ENCODE measurements around the gene RXRA. TPM values are rescaled to one million over a fixed set of nuclear protein-coding genes. Genes with fewer than 3 reads are reported as not detected.
A peak's percentile ranks its signal among the peaks of the same experiment; 100 is the strongest.

The RXRA gene
- total and polyA plus RNA-seq, 5 donors, result 48.1 to 72.3 (median 62.2) TPM

DNA sequence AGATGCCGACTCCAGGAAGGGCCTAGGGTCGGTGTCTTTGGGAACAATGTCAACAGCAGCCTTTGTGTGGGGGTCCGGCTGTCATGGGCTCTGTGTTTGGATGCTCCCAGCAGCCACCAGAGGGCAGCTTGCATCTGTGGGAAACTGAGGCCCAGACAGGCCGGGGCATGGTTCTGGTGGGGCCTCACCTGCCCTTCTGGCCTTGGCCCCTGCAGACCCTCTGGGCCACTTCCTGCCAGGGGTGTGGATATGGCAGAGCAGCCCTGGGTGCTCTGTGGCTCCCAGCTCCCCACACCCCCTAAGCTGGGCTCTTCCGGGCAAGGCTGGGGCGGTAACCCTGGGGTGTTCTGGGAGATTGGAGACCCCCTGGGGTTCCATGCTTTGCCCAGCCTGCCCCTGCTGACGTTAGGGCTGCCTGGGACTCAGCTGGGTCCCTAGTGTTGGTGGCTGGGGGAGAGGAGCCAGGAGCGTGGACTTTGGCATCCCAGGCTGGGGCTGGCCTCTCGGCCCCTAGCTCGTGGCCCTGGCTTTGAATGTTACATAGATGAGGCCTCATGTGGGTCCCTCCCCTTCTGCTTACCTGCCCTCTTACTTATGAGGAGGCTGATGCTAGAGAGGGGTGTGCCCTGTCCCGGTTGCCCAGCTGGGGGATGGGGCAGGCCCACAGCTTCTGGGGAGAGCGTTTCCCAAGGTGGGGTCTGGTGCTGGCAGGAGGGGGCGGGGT, 38.3 kb downstream of the RXRA start:
- Histone ChIP-seq H3K27ac (ENCODE audit: low read length) (no peak overlapping the region), H3K4me1 (ENCODE audit: control insufficient read depth, insufficient read depth, low read length) (peaks cover 19% of the 10 kb centered on the region), H3K4me3 (ENCODE audit: low read length) (no peak overlapping the region)

DNA sequence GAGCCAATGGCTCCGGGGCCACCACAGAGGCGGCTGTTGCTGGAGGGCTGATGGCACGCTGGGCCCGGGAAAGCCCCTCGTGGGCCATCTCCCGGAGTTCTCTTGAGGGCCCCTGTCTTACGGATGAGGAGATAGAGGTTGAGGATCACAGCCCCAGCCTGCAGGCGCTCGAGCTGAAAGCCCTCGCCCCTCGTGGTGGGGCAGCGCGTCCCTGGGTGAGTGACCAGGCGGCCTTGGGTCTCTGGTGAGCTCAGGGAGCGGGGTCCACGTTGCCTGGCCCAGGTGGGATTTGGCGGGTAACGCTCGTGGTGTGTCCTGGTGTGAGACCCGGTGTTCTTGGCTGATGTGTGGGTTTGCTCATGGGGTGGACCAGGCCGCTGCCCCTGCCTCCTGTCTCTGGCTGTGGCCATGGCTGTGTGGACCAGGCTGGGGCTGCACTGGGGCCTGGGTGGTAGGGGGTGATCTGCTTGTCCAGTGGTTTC, 38.9 kb downstream of the RXRA start:
- H3K27me3 ChIP-seq (ENCODE audit: control insufficient read depth, insufficient read depth), result no peaks in the 10 kb centered on the region
- 82% methylated on average over 21 of the region's 21 CpGs for WGBS
- H3K4me3 ChIP-seq (ENCODE audit: low read length), result no peak overlapping the region
- no peak for DNase-seq
- H3K27ac ChIP-seq (ENCODE audit: low read length), result peak overlapping the region; percentile 10
- ATAC-seq, result no peak
- intact Hi-C loops (cut with DNase I), result loop anchor here in 1 of 4 donors (5.0 kb wide), 1 partner anchor 42 kb away; no protein-coding TSS in a partner anchor
- peaks cover 23% of the 10 kb centered on the region for H3K4me1 ChIP-seq (ENCODE audit: control insufficient read depth, insufficient read depth, low read length)
- H3K9me3 ChIP-seq (ENCODE audit: control insufficient read depth, low read length), result no peaks in the 10 kb centered on the region

More for the DNA sequence above, 38.3 kb downstream of the RXRA start:
- no peaks in the 10 kb centered on the region for H3K27me3 ChIP-seq (ENCODE audit: control insufficient read depth, insufficient read depth)
- no peak for DNase-seq
- WGBS, result 76% methylated on average over 13 of the region's 13 CpGs
- H3K9me3 ChIP-seq (ENCODE audit: control insufficient read depth, low read length), result no peaks in the 10 kb centered on the region
- no peak for ATAC-seq
- intact Hi-C loops (cut with DNase I), result loop anchor here in 1 of 4 donors (5.0 kb wide), 1 partner anchor 43 kb away; no protein-coding TSS in a partner anchor

DNA sequence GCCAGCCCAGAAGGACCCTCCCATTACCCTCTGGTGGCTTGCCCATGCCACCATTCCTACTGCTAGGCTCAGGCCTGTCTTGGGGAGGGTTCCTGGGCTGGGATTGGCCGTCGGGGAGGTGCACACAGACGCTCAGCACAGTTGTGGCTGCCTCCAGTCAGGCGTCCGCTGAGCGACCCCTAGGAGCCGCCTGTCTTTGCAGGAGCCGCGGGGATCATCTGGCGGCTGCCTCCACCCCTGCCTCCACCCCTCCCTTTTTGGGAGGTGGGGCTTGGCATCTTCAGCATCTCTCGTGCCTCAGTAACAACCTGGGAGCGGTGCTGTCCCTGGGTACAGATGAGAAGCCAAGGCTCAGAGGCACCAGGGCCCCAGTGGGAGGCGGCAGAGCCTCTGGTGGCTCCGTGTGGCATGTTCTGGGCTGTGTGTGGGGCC, 39.6 kb downstream of the RXRA start:
- H3K4me3 ChIP-seq (ENCODE audit: low read length), result no peak overlapping the region
- H3K27me3 ChIP-seq (ENCODE audit: control insufficient read depth, insufficient read depth), result no peaks in the 10 kb centered on the region
- H3K4me1 ChIP-seq (ENCODE audit: control insufficient read depth, insufficient read depth, low read length), result peaks cover 24% of the 10 kb centered on the region
- DNase-seq (peak; percentile 57 to 88 (median 87)), ATAC-seq (peak; percentile 47 to 59)
- WGBS, result 7% methylated on average over 14 of the region's 14 CpGs
- H3K27ac ChIP-seq (ENCODE audit: low read length), result peak overlapping the region; percentile 31
- H3K9me3 ChIP-seq (ENCODE audit: control insufficient read depth, low read length), result no peaks in the 10 kb centered on the region
- intact Hi-C loops (cut with DNase I), result loop anchor here in 1 of 4 donors (5.0 kb wide), 1 partner anchor 41 kb away; no protein-coding TSS in a partner anchor

DNA sequence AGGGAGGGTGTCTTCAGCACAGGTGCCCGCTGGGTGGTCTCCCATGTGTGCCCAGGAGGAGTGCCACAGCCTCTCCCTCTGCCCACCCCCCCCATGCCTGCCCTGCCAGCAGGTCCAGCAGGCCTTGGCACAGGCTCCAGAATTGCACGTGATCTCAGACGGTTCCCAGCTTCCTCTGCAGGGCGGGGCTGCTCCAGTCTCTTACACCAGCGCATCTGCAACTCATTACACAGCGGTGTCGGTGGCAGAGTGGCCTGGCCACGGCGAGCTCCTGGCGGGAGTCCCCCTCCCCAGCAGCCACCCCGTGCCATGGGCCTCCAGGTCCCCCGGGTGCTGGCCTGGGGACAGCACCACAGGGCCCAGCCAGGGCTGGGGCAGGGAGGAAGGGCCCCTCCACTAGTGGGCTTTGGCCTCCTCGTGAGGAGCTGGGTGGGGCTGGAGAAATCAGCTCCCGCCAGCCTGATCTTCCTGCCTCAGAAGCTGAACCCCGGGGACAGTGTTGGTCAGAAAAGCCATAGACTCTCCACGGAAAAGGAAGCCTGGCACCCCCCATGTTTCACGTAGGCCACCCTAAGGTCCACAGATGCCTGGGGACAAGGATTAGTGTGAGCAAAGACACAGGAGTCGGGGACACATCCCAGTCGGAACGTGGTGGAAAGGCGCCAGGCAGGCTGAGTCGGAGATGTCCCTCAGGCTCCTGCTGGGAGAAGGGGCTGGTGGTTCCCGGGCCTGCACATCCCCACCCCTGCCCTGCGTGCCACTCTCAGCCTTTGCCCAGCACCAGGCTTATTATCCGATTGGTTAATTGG, 40.2 kb downstream of the RXRA start:
- intact Hi-C loops (cut with DNase I), result loop anchor here in 1 of 4 donors (5.0 kb wide), 1 partner anchor 41 kb away; no protein-coding TSS in a partner anchor
- DNase-seq, result peak; percentile 91 to 96 (median 96)
- Histone ChIP-seq H3K4me1 (ENCODE audit: control insufficient read depth, insufficient read depth, low read length) (peaks cover 22% of the 10 kb centered on the region), H3K27me3 (ENCODE audit: control insufficient read depth, insufficient read depth) (no peaks in the 10 kb centered on the region), H3K27ac (ENCODE audit: low read length) (peak overlapping the region; percentile 84), H3K9me3 (ENCODE audit: control insufficient read depth, low read length) (no peaks in the 10 kb centered on the region), H3K4me3 (ENCODE audit: low read length) (no peak overlapping the region)
- WGBS, result 16% methylated on average over 25 of the region's 25 CpGs
- peak; percentile 83 to 84 for ATAC-seq

DNA sequence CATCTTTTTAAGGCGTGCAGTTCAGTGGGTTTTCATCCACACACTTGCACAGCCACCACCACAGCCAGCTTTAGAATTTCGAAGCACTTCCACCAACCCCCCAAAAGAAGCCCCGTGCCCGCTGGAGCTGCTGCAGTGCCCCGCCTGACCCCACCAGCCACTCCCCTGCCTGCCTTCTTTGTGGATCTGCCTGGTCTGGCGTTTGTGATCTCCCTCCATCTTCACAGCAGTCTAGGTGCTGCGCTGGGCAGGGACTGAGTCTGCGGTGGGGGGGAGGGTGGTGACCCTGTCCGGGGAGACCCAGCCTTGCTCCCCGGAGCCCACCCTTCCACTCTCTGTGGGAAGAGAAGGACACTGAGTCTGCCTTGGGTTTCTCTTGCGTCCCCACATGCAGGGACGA, 40.8 kb downstream of the RXRA start:
- intact Hi-C loops (cut with DNase I), result loop anchor here in 1 of 4 donors (5.0 kb wide), 1 partner anchor 40 kb away; no protein-coding TSS in a partner anchor
- Histone ChIP-seq H3K9me3 (ENCODE audit: control insufficient read depth, low read length) (no peaks in the 10 kb centered on the region), H3K27me3 (ENCODE audit: control insufficient read depth, insufficient read depth) (no peaks in the 10 kb centered on the region), H3K27ac (ENCODE audit: low read length) (no peak overlapping the region), H3K4me3 (ENCODE audit: low read length) (no peak overlapping the region), H3K4me1 (ENCODE audit: control insufficient read depth, insufficient read depth, low read length) (peaks cover 22% of the 10 kb centered on the region)
- DNase-seq (no peak), ATAC-seq (no peak)
- 85% methylated on average over 12 of the region's 12 CpGs for WGBS

DNA sequence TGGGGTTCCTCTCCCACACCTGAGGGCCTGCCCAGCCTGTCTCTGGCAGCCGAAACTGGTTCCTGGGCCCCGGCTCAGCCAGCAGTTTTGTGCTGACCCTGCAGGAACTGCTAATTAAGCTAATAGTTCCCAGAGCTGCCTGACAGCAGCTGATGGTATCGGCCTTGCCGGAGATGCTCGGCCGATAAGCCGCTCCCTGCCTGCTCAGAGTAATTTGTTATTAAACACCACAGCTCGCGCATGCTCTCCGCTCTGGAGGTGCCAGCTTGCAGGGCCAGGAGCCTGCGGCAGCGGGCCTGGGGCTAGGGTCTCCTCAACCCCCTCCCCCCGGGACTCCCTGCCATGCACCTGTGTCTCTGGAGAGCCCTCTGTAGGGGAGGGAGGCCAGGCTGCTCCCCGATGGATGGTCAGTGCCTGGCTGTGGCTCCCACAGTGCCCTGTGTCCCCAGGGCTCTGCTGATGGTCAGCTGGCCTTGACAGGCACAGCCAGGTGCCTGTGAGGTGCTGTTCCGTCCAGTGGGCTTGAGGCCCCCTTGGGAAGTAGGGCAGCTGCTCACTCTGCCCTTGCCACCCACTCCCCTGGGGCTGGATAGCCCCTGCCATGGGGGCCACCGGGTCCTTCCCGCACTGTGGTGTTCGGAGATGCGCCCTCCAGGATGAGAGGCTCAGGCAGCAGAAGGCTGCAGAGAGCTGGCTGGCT, 41.7 kb downstream of the RXRA start:
- Histone ChIP-seq H3K27ac (ENCODE audit: low read length) (no peak overlapping the region), H3K4me3 (ENCODE audit: low read length) (no peak overlapping the region), H3K27me3 (ENCODE audit: control insufficient read depth, insufficient read depth) (no peaks in the 10 kb centered on the region), H3K4me1 (ENCODE audit: control insufficient read depth, insufficient read depth, low read length) (peaks cover 22% of the 10 kb centered on the region), H3K9me3 (ENCODE audit: control insufficient read depth, low read length) (no peaks in the 10 kb centered on the region)
- ATAC-seq (no peak), DNase-seq (no peak)
- 91% methylated on average over 19 of the region's 19 CpGs for WGBS
- intact Hi-C loops (cut with DNase I), result loop anchor here in 1 of 4 donors (5.0 kb wide), 1 partner anchor 39 kb away; no protein-coding TSS in a partner anchor

DNA sequence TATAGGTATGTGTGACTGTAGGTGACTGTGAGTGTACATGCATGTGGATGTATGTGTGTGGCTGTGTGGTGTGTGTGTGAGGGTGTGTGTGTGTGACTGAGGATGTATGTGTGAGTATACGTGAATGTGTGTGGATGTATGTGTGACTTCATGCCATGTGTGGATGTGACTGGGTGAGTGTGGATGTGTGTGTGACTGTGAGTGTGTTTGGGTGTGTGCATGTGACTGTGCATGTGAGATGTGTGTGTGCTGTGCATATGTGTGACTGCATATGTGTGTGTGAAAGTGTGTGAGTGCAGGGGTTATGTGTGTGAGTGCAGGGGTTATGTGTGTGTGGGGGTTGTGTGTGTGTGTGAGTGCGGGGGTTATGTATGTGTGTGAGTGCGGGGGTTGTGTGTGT, 42.3 kb downstream of the RXRA start:
- ATAC-seq (no peak), DNase-seq (no peak)
- Histone ChIP-seq H3K27me3 (ENCODE audit: control insufficient read depth, insufficient read depth) (no peaks in the 10 kb centered on the region), H3K4me1 (ENCODE audit: control insufficient read depth, insufficient read depth, low read length) (peaks cover 22% of the 10 kb centered on the region), H3K9me3 (ENCODE audit: control insufficient read depth, low read length) (no peaks in the 10 kb centered on the region), H3K27ac (ENCODE audit: low read length) (no peak overlapping the region), H3K4me3 (ENCODE audit: low read length) (no peak overlapping the region)
- 81% methylated on average over 3 of the region's 3 CpGs for WGBS
- intact Hi-C loops (cut with DNase I), result loop anchor here in 1 of 4 donors (5.0 kb wide), 1 partner anchor 39 kb away; no protein-coding TSS in a partner anchor

DNA sequence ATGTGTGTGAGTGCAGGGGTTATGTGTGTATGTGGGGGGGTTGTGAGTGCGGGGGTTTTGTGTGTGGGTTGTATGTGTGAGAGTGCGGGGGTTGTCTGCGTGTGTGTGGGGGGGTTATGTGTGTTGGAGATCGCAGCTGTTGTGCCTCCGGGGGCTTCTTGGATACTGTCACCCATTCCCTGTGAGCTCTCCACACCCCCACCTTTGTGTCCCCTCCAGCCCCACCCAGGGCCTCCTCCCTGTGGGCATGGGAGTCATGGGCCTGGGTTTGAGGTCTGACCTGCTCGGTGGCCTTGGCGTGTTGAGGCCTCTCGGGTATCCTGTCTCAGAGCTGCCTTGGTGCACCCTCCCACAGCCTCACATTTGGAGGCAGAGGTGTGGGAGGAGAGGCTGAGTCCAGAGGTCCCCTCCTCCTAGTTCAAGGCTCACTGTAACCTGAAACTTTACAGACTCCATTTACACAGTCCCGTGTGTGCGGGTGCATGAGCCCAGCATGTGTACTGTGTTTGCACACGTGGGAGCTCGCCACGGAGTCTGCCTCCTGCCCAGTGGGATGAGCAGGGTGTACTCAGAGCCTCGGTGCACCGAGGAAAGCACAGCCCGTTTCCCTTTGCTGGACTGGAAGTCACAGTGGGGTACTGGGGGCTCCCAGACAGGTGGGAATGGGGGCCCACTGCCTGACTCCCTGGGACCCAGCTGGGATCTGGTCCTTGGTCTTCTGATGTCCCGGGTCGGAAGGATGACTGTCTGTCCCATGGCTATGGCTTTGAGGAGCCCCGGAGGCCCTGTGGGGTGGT, 43.4 kb downstream of the RXRA start:
- no peaks in the 10 kb centered on the region for H3K27me3 ChIP-seq (ENCODE audit: control insufficient read depth, insufficient read depth)
- H3K4me3 ChIP-seq (ENCODE audit: low read length), result no peak overlapping the region
- no peaks in the 10 kb centered on the region for H3K9me3 ChIP-seq (ENCODE audit: control insufficient read depth, low read length)
- H3K27ac ChIP-seq (ENCODE audit: low read length), result no peak overlapping the region
- intact Hi-C loops (cut with DNase I), result loop anchor here in 1 of 4 donors (5.0 kb wide), 1 partner anchor 38 kb away; no protein-coding TSS in a partner anchor
- ATAC-seq, result no peak
- WGBS, result 76% methylated on average over 19 of the region's 19 CpGs
- H3K4me1 ChIP-seq (ENCODE audit: control insufficient read depth, insufficient read depth, low read length), result peaks cover 29% of the 10 kb centered on the region
- DNase-seq, result no peak

DNA sequence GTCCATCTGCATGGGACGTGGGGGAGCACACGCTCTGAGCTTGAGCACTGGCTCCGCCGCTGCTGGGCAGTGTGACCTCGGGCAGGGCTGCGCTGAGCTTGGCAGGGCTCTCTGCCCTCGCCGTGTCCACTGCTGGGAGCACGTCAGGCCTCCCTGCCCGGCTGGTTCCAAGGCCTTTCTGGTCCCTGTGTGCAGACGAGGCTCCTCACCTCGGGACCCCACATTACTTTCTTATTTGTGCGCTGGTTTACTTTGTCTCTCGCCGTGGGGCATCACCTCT, 43.9 kb downstream of the RXRA start:
- Histone ChIP-seq H3K4me1 (ENCODE audit: control insufficient read depth, insufficient read depth, low read length) (peaks cover 34% of the 10 kb centered on the region), H3K27me3 (ENCODE audit: control insufficient read depth, insufficient read depth) (no peaks in the 10 kb centered on the region), H3K4me3 (ENCODE audit: low read length) (no peak overlapping the region), H3K9me3 (ENCODE audit: control insufficient read depth, low read length) (no peaks in the 10 kb centered on the region), H3K27ac (ENCODE audit: low read length) (no peak overlapping the region)
- ATAC-seq, result no peak
- intact Hi-C loops (cut with DNase I), result no loop called here
- 67% methylated on average over 15 of the region's 15 CpGs for WGBS
- no peak for DNase-seq

DNA sequence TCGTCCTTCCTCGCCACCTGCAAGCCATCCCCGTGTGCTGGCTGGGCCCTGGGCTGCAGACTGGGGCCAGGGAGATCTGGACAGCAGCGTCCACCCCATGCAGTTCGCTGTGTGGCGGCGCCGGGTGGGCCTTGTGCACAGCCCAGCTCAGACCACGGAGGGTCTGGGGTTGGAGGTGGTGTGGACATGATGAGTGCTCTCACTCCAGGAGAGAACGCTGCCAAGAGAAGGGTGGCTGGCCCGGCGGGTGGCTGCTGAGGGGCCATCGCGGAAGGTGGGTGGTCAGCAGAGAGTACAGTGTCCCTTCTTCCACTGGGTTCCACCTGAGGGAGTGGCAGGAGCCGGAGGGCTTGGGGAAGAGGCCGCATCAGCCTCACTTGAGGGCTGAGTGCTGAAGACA, 44.4 kb downstream of the RXRA start:
- no peak for DNase-seq
- H3K4me1 ChIP-seq (ENCODE audit: control insufficient read depth, insufficient read depth, low read length), result peaks cover 38% of the 10 kb centered on the region
- no peak overlapping the region for H3K27ac ChIP-seq (ENCODE audit: low read length)
- no peak overlapping the region for H3K4me3 ChIP-seq (ENCODE audit: low read length)
- no peaks in the 10 kb centered on the region for H3K9me3 ChIP-seq (ENCODE audit: control insufficient read depth, low read length)
- WGBS, result 81% methylated on average over 16 of the region's 16 CpGs
- no peak for ATAC-seq
- no peaks in the 10 kb centered on the region for H3K27me3 ChIP-seq (ENCODE audit: control insufficient read depth, insufficient read depth)
- intact Hi-C loops (cut with DNase I), result no loop called here

Data from right cardiac atrium (tissue), 5 donors.